GM12865 (cell line): Measurements from ENCODE around the gene CCDC61.

Experiments
- DNase-seq: peaks from one replicate; pipeline ENCODE4 v3.0.0; 2010; ENCODE audit warnings: low read depth
- H3K4me3 ChIP-seq: 2 replicates; pipeline ENCODE4 v1.5.1; 2011; ENCODE audit warnings: mild to moderate bottlenecking, low read depth, low read length, control low read depth
- TF ChIP-seq, protein P1 (sequence below): IDR thresholded peaks from 2 replicates; pipeline ENCODE4 v1.5.1; 2011; ENCODE audit warnings: low read length, control low read depth, low read depth, inconsistent platforms; ENCODE audit not compliant: insufficient read depth; ENCODE audit errors: missing control alignments

The CCDC61 gene

DNA sequence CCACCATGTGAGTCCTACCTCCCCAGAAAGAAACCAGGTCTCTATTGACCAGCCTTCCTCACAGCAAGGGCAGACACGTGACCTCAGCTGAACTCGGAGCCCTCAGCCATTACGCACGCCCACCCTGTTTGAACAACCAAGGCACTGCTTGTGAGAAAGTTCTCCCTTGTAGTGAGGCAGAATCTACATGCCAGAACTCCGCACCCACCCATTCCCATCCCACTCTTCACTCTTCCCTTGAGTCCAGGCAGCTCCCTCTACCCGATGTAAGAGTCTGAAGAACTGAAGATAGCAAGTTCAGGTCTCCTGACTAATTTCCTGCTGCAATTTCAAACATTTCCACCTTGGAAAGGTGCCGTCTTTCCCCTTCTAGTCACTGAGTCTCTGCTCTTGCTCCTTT, 28.0 kb upstream of the CCDC61 start:
- no peak for DNase-seq
- TF ChIP-seq, protein P1, sequence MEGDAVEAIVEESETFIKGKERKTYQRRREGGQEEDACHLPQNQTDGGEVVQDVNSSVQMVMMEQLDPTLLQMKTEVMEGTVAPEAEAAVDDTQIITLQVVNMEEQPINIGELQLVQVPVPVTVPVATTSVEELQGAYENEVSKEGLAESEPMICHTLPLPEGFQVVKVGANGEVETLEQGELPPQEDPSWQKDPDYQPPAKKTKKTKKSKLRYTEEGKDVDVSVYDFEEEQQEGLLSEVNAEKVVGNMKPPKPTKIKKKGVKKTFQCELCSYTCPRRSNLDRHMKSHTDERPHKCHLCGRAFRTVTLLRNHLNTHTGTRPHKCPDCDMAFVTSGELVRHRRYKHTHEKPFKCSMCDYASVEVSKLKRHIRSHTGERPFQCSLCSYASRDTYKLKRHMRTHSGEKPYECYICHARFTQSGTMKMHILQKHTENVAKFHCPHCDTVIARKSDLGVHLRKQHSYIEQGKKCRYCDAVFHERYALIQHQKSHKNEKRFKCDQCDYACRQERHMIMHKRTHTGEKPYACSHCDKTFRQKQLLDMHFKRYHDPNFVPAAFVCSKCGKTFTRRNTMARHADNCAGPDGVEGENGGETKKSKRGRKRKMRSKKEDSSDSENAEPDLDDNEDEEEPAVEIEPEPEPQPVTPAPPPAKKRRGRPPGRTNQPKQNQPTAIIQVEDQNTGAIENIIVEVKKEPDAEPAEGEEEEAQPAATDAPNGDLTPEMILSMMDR: no peak
- H3K4me3 ChIP-seq: no peak overlapping the region

DNA sequence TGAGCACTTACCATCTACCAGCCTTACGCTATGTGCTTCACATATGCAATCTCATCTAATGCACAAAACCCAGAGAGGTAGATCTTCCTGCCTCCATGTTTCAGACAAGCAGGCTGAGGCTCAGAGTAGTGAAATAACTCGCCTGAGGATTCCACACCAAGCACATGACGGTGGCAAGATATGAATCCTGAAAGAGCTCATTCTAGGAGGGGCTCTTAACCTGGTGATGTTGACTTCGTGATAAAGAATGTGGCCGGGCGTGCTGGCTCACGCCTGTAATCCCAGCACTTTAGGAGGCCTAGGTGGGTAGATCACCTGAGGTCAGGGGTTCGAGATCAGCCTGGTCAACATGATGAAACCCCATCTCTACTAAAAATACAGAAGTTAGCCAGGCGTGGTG, 26.6 kb upstream of the CCDC61 start:
- TF ChIP-seq, protein P1: no peak
- no peak overlapping the region for H3K4me3 ChIP-seq
- no peak for DNase-seq

DNA sequence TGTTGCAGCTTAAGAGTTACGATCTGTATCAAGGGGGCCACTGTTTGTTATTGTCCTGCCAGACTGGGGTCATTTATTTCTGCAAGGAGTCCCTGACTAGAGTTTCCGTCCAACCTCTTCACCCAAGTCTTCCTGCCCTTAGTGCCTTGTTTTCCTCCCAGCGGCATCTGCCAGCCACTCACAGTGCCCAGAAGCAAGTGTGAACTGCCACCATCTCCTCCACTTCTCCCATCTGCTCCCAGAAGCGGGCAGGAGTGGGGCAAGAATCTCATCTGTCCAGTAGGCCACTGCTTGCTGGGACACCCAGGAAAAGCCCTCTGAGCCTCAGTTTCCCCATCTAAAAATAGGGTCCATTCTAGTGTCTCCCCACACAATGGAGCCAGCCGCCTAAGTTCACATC, 25.6 kb upstream of the CCDC61 start:
- no peak overlapping the region for H3K4me3 ChIP-seq
- no peak for DNase-seq
- TF ChIP-seq, protein P1: no peak

DNA sequence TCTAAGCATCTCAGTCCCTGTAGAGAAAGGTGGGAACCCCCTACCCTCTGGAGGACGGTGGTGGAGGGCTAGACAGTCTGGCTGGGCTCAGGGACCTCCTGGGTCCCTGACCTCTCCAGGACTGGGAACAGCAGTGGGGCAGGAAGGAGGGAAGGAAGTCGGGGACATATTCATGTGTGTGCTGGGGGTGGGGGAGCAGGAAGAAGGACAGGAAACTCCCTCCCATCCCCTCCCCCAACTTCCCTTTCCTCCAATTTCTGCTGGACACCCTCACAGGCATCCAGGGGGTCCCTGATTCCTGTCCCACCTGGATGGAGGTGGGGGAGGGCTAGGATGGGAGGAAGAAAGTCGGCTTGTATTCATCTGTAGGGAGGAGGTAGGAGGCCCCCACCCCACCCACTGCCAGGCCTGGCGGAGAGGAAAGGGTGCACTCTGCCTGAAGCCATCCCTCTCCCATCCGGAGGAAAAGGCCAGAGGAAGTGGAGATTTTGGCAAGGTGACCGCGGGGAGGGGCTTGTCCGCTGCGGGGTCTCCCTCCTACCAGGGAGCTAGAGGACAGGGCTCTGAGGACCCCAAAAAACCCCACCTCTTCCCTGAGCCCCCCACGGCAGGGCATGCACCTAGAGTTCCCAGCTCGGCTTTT, 23.9 kb upstream of the CCDC61 start:
- no peak for DNase-seq
- no peak overlapping the region for H3K4me3 ChIP-seq
- TF ChIP-seq, protein P1: no peak

DNA sequence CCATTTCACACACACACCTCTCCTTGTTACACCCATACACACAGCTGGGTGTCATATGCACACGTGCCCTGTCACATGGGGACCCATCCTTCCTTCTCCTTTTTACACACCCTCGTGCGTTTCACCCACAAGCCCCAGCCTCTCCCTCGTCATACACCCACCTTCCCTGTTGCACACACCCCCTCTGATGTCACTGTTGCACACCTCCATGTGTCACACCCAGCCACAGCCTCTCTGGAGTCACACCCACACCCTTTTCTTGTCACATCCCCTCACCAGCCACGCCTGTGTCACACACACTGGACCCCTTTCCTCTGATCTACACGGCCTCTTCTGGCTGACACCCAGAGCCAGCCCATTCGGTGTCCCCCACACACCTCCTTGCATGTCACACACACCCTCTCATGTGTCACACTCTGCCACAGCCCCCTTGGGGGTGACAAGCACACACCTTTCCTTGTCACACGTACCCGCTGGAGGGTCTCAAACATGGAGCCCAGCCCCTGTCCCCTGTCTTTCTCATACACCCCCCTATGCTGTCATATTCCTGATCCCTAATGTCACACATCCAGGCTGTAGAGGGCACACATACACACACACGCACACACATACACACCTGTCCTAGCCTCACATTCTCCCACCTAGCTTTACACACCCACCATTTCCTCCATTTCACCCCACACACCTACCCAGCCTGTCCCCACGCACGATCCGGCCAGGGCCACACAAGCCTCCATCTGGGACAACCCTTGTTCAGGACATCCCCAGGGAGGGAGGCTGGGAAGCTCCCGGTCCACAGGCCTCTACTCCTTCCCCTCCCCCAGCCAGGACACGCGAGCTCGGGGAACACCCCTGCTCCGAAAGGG, 23.0 kb upstream of the CCDC61 start:
- TF ChIP-seq, protein P1: no peak
- no peak overlapping the region for H3K4me3 ChIP-seq
- DNase-seq: no peak

DNA sequence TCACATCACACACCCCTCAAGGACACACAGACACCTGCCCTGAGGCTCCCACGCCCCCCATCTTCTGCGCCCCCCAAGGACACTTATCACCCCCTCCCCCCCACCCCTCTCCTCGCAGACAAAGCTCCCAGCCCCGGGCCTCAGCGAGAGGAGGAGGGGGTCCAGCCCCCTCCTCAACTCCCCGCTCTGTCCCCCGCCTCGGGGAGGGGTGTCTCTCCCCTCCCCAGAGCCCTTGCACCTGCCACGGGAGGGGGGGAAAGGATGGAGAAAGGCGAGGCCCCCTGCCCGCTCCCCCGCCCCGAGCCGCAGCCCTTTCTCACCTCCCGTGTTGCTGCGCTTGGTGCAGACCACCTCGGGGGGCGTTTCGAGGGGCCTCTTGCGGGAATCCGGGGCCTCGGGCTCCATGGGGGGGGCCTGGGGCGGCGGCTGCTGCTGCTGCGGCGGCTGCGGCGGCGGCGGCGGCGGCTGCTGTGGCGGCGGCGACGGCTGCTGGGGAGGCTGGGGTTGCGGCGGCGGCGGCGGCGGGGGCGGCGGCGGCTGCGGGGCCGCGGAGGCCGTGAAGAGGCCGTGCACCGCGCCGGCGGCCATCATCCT, 22.2 kb upstream of the CCDC61 start:
- DNase-seq: no peak
- TF ChIP-seq, protein P1: no peak
- no peak overlapping the region for H3K4me3 ChIP-seq
